NCI-H524 treated with DMSO at 0.1 percent for 48 hours (cell line): ENCODE results near the gene DCHS1.

Experiments used
- DNase-seq: peaks from one replicate; lab custom pipeline; 2025; lab: John Stamatoyannopoulos, UW

The DCHS1 gene

GRCh38 chr11:6610591-6610990, 45.0 kb downstream of the DCHS1 start:
- no peak for DNase-seq

- DNase-seq = no peak
These were observed 46.0 kb downstream of the DCHS1 start for GRCh38 chr11:6609502-6610015.

DNA sequence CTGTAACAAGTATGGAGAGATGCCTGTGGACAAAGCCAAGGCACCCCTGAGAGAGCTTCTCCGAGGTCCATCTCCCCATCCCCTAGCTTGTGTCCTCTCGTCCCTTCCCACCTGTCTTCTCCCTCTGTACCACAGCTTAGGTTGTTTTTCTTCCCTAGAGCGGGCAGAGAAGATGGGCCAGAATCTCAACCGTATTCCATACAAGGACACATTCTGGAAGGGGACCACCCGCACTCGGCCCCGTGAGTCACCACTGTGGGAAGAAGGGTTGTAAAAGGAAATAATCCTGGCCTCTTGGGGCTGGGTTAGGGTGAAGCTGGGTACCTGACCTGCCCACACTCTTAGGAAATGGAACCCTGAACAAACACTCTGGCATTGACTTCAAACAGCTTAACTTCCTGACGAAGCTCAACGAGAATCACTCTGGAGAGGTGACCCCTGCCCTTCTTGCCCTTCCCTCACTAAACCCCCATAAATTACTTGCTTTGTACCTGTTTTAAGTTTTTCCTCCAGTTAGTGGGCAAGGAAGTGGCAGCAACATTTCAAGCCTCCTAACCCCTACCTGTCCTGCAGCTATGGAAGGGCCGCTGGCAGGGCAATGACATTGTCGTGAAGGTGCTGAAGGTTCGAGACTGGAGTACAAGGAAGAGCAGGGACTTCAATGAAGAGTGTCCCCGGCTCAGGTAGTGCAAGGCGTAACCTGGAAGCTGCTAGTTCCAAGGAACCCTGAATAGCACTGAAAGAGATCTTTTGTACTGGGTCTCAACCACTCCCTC, 46.7 kb downstream of the DCHS1 start:
- DNase-seq = no peak

DNA sequence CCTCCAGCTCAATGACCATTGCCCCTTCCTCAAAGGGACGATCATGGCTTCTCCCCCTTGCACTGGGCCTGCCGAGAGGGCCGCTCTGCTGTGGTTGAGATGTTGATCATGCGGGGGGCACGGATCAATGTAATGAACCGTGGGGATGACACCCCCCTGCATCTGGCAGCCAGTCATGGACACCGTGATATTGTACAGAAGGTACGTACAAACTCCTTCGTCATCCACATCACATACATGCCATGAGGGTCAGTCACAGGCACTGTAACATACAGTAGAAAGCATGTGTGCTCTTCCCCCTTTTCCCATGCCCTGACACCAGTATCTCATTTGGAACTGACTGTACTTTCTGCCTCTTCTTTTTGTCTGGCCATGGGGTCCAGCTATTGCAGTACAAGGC, 47.6 kb downstream of the DCHS1 start:
- DNase-seq = no peak

- DNase-seq = no peak
These were observed 48.3 kb downstream of the DCHS1 start for GRCh38 chr11:6607190-6607795.

- no peak for DNase-seq
These were observed 49.0 kb downstream of the DCHS1 start for GRCh38 chr11:6606471-6607189.

GRCh38 chr11:6604790-6605189, 50.8 kb downstream of the DCHS1 start:
- no peak for DNase-seq

DNA sequence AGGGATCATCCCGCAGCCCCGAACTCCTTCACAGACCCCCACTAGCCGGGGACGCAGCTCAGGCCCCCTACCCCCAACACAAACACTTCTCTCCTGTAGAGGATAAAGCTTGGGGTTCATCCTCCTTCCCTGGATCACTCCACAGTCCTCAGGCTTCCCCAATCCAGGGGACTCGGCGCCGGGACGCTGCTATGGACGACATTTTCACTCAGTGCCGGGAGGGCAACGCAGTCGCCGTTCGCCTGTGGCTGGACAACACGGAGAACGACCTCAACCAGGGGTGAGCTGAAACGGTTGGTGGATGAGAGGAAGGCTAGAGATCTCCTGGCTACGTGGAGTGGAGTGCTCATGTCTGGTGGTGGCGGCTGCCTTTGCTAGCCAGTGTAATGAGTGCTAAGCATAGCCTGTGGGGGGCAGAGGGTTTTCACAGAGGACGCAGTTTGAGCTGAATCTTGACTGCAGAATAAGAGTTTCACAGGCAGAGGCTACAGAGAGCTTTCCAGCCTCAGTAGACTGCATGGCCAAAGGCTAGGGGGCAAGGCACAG, 51.5 kb downstream of the DCHS1 start:
- DNase-seq = no peak

DNA sequence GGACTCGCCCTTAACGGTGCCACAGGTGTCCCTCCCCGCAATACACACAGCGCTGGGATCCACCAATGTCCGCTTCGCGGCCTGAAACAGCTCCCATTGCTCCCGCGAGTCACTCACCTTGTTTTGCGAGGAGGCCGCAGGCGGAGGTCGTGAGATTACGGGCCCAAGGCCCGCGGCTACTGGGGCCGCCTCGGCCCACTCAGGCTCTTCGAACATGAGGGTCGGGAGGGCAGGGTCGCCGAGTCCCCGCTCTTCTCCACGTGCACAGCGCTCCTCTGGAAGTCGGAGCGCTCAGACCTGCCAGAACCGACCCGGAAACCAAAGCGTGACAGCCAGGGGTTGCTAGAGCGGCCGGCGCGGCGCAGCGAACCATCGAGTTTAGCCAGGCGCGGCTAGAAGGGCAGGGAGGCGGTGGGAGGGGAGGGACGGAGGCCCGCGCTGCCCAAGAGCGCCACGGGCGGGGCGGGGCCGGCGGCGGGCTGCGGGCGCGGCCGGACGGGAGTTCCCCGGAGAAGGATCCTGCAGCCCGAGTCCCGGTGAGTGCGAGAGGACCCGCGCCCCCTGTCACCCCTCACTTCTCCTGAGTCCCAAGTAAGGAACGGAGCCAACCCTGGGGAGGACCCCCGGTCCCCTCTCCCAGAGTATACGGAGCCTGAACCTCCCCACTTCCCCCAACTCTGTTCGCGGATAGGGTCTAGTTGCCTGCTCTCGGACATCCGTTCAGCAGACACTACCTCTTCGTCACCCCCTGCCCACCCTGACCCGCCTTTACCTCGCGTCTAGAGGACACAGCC, 52.1 kb downstream of the DCHS1 start, which contains the start of the genes ILK and RRP8:
Gene ILK, plus strand, starts transcription at position 488 of the 794 bp plus-strand sequence. CDS start 498 bp downstream, outside the sequence.
Gene RRP8, minus strand, starts transcription at position 330 of the 794 bp plus-strand sequence. Its CDS starts 114 bp downstream, at position 216.
- DNase-seq = no peak

GRCh38 chr11:6602096-6602940, 53.3 kb downstream of the DCHS1 start:
- no peak for DNase-seq

- no peak for DNase-seq
These were observed 54.6 kb downstream of the DCHS1 start for GRCh38 chr11:6601041-6601461.

DNA sequence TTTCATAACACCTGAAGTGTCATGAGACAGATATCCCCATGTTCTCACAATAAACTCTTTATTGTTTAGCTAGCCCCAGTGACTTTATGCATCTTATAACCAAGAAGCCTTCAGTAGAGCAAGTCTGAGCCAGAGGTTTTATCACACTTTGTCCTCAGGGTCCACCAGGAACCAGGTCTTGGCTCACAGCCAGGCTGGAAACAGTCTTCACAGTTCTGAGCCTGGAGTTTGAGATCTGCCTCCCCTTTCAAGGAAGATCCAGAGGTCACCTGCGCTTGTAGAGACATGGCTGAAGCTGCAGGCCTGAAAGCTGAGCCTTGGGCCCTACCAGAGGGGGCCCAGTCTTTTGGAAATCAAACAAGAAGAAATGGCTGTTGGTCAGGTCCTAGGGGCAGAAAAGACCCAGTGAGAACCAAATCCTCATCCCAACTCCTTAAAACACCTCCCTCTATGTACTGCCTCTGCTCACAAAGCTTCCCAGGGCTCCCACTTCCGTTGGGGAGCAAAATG, 55.7 kb downstream of the DCHS1 start:
- DNase-seq = no peak

- DNase-seq = no peak
These were observed 56.2 kb downstream of the DCHS1 start for GRCh38 chr11:6599449-6599848.

- no peak for DNase-seq
These were observed 57.1 kb downstream of the DCHS1 start for GRCh38 chr11:6598555-6598954.

- no peak for DNase-seq
These were observed 59.3 kb downstream of the DCHS1 start for GRCh38 chr11:6596239-6596877.

DNA sequence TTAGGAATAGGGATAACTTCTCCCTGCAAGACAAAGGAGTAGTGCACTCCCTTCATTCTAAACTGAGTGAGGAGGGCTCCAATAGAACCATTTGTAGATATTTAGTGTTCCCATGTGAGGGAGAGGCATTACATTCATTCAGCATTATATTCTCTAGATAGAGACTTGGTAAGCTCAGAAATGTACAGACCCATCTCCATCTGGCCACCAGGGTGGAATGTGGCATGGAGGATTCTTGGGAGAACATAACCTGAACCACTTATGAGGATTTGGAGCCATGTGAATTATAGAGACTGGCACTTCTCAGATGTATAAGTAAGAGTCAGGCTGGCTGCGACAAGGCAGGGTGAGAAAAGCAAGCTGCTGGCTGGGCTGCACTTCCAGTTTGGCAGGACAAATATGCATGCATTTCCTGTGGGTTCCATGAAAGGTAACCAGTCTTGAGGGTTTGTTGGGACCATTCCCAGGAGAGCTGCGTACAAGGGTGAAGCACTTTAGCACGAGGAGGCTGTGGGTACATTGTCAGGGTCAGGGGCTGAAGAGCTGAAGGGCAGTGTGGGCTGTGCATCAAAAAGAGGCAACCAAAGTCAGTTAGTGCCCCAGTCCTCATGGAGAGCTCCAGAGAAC, 61.4 kb downstream of the DCHS1 start:
- DNase-seq = no peak

- DNase-seq = no peak
These were observed 67.6 kb downstream of the DCHS1 start for GRCh38 chr11:6588018-6588417.

DNA sequence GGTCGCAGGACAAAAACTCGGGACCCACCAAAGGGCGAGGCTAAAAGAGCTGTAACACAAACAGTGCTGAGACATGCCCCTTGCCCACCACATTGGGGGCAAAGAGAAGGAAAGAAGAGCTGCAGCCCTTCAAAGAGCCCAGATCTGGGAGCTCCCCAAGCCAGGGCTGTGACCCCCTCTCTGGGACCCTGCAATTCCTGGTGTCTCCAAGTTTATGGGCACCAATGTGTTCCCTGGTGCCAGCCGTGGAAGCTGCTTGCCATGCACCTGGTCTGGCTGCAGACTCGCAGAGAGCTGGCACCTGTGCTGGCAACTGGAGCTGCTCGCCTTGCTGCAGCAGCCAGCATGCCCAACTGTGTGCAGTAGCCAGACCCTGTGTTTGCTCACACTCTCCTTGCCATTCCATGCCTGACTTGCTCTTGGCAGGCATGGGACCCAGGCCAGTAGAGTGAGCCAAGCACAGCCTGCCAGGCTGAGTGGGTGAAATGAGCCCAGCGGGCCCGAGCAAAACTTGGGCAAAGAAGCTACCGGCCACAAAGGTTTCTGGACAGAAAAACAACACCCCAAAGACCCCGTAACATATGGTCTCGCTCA, 68.2 kb downstream of the DCHS1 start:
- DNase-seq = no peak
